GM23248 (cell line): ENCODE results near the gene TFAP2D. TPM values are rescaled to one million over a fixed set of nuclear protein-coding genes. Genes with fewer than 3 reads are reported as not detected.
A peak's percentile ranks its signal among the peaks of the same experiment; 100 is the strongest.

Source experiments
- DNase-seq: peaks from one replicate; pipeline ENCODE4 v3.0.0-alpha.2; 2015
- H2AFZ ChIP-seq: fragments of 200-600 bp; sonication (generic); 2 replicates; pipeline ENCODE4 v1.6.1; 2016; ENCODE audit warnings: antibody characterized with exemption
- H3F3A ChIP-seq: fragments of 200-600 bp; sonication (generic); 2 replicates; pipeline ENCODE4 v1.6.1; 2016; ENCODE audit warnings: mild to moderate bottlenecking, antibody characterized with exemption, mixed run types; ENCODE audit not compliant: insufficient read depth
- H3K27ac ChIP-seq: fragments of 200-600 bp; sonication (generic); 2 replicates; pipeline ENCODE4 v1.5.1; 2016; ENCODE audit warnings: mild to moderate bottlenecking
- H3K27me3 ChIP-seq: fragments of 200-600 bp; sonication (generic); replicated peaks from 2 replicates; pipeline ENCODE4 v1.6.1; 2016; ENCODE audit warnings: mild to moderate bottlenecking; ENCODE audit not compliant: insufficient read depth
- H3K36me3 ChIP-seq: fragments of 200-600 bp; sonication (generic); 2 replicates; pipeline ENCODE4 v1.6.1; 2016; ENCODE audit warnings: low read depth, mild to moderate bottlenecking
- H3K4me1 ChIP-seq: fragments of 200-600 bp; sonication (generic); 2 replicates; pipeline ENCODE4 v1.6.1; 2016; ENCODE audit warnings: mild to moderate bottlenecking; ENCODE audit not compliant: insufficient read depth
- H3K4me2 ChIP-seq: fragments of 200-600 bp; sonication (generic); one replicate; pipeline ENCODE4 v1.6.1; 2016; ENCODE audit warnings: mild to moderate bottlenecking; ENCODE audit not compliant: unreplicated experiment
- H3K4me3 ChIP-seq: fragments of 200-600 bp; sonication (generic); 2 replicates; pipeline ENCODE4 v1.5.1; 2016; ENCODE audit warnings: mild to moderate bottlenecking
- H3K79me2 ChIP-seq: fragments of 200-600 bp; sonication (generic); 2 replicates; pipeline ENCODE4 v1.6.1; 2016; ENCODE audit warnings: mild to moderate bottlenecking; ENCODE audit not compliant: insufficient read depth
- H3K9ac ChIP-seq: fragments of 200-600 bp; sonication (generic); 2 replicates; pipeline ENCODE4 v1.6.1; 2016; ENCODE audit warnings: mild to moderate bottlenecking
- H3K9me2 ChIP-seq: fragments of 200-600 bp; sonication (generic); 2 replicates; pipeline ENCODE4 v1.6.1; 2016; ENCODE audit warnings: mixed run types, mild to moderate bottlenecking, moderate library complexity; ENCODE audit not compliant: insufficient read depth
- H3K9me3 ChIP-seq: fragments of 200-600 bp; sonication (generic); one replicate; pipeline ENCODE4 v1.6.1; 2017; ENCODE audit warnings: low read depth
- H4K20me1 ChIP-seq: fragments of 200-600 bp; sonication (generic); 2 replicates; pipeline ENCODE4 v1.6.0; 2016; ENCODE audit not compliant: insufficient read depth
- EZH2 ChIP-seq: fragments of 200-600 bp; sonication (generic); IDR thresholded peaks from 2 replicates; pipeline ENCODE4 v1.6.1; 2018; ENCODE audit warnings: antibody characterized with exemption, mild to moderate bottlenecking; ENCODE audit not compliant: insufficient read depth, poor library complexity, severe bottlenecking
- EZH2phosphoT487 ChIP-seq: fragments of 200-600 bp; sonication (generic); IDR thresholded peaks from 2 replicates; pipeline ENCODE4 v1.6.1; 2018; ENCODE audit warnings: antibody characterized with exemption, moderate library complexity, mild to moderate bottlenecking, low read depth; ENCODE audit not compliant: insufficient read depth
- WGBS, 2 experiments: methylation state at CpG; one replicate each; pipeline ENCODE4 v1.1.6; 2015 to 2017; ENCODE audit warnings: low lambda C conversion rate in 2 of 2, low coverage in 1 of 2; ENCODE audit errors: missing lambda C conversion rate in 2 of 2; 5-methylcytosine and 5-hydroxymethylcytosine counted together
- in situ Hi-C: fragments of 300-500 bp; cut with MboI; formaldehyde crosslinking; loops from 2 replicates; pipeline ENCODE4 v1.15.0; 2020
- polyA plus RNA-seq: library from polyadenylated mRNA; unstranded; fragments of >200 nt; fragmentation: Nextera tagmentation; extraction: Ambion mirVana; gene quantifications from 2 replicates; pipeline ENCODE4 v1.2.1, GENCODE V29; 2016
- total RNA-seq: library from RNA; depleted of rRNA; stranded (reverse); fragments of >200 nt; shearing (Covaris generic); gene quantifications from 2 replicates; pipeline ENCODE4 v1.2.3, GENCODE V29; 2014

The TFAP2D gene
- total and polyA plus RNA-seq, 2 experiments from 2014 or later = not detected

DNA sequence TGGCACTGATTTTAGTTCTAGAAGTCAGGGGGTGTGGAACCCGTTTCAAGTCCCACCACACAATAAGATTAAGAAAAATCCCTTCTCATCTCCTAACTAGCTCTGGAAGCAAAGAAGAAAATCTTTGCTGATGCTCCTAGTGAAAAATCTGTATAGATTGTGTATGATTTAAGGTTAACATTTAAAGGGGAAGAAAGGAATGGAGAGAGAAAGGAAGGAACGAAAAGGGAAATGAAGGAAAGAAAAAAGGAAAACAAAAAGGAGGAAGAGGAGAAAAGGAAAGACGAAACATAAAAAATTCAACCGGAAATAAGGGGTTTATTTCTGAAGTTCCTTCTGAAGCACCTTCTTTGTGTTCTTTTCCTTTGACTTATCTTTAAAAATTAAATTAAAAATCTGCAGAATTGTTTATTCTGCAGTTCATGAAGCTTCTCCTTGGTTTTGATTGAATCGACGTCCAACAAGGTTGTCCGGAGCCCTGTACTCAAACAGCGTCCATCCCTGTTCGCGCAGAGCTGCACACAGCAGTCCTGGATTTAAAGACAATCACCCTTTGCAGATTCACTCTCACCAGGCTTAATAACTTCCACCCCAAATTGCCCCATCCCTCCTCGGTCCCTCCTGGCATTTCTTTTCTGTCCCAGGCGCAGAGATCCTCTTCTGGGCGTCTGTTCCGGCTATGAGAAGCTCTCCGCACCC lies 103.8 kb downstream of the TFAP2D start:
- Histone ChIP-seq H3K27me3 (peaks cover 51% of the 10 kb centered on the region), H3K4me1 (no peaks in the 10 kb centered on the region), H4K20me1 (no peaks in the 10 kb centered on the region), H3F3A (no peaks in the 10 kb centered on the region), H3K36me3 (no peaks in the 10 kb centered on the region), H3K9me3 (no peaks in the 10 kb centered on the region), H2AFZ (no peak overlapping the region), H3K4me3 (no peak overlapping the region), H3K9ac (no peak overlapping the region), H3K27ac (no peak overlapping the region), H3K4me2 (no peak overlapping the region), H3K9me2 (no peaks in the 10 kb centered on the region), H3K79me2 (no peaks in the 10 kb centered on the region)
- TF ChIP-seq EZH2phosphoT487 = no peak
- no peak for TF ChIP-seq EZH2
- WGBS, 2 experiments = 24 to 34% methylated on average over 15 of the region's 15 CpGs
- DNase-seq = no peak
- in situ Hi-C loops = loop anchor here (10.0 kb wide), 1 partner anchor 1148 kb away; no protein-coding TSS in a partner anchor

DNA sequence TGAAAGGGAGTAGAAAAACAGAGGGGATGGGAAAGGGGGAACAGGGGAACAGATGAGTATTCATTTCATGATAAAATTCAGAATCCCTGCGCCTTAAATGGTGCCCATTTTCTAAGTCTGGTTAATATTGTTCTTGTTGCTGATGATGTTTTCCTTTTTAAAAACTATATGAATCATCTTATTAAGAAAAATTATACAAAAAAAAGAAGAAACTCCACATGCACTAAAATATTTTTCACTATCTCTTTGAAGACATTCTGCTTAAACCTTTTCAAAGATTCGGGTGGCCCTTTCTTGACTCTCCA lies 104.3 kb downstream of the TFAP2D start:
- Histone ChIP-seq H3K4me2 (no peak overlapping the region), H3K4me3 (no peak overlapping the region), H4K20me1 (no peaks in the 10 kb centered on the region), H3K36me3 (no peaks in the 10 kb centered on the region), H3K27me3 (peaks cover 56% of the 10 kb centered on the region), H3F3A (no peaks in the 10 kb centered on the region), H3K27ac (no peak overlapping the region), H2AFZ (no peak overlapping the region), H3K9ac (no peak overlapping the region), H3K79me2 (no peaks in the 10 kb centered on the region), H3K4me1 (no peaks in the 10 kb centered on the region), H3K9me2 (no peaks in the 10 kb centered on the region), H3K9me3 (no peaks in the 10 kb centered on the region)
- TF ChIP-seq EZH2phosphoT487 = no peak
- TF ChIP-seq EZH2 = no peak
- in situ Hi-C loops = loop anchor here (10.0 kb wide), 1 partner anchor 1147 kb away; no protein-coding TSS in a partner anchor
- DNase-seq = no peak
- 18 to 22% methylated on average over 2 of the region's 2 CpGs for WGBS, 2 experiments

DNA sequence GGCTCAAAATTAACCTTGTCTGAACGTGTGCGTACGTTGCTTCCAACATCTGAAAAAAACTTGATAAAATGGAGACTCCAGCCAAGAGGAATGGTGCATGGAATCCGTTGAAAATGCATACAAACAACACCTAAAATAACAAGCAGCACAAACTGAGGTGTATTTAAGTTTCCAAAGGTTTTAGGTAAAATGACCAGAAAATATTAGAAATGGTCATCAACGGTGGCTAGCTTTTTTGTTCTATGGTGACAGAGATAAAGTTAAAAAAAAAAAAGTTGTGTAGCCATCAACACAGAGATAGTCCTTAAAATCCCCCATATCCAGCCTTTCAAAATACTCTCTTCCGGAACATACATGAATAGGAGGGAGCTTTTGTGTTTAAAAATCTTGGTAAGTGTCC lies 104.7 kb downstream of the TFAP2D start:
- in situ Hi-C loops = loop anchor here (10.0 kb wide), 1 partner anchor 1147 kb away; no protein-coding TSS in a partner anchor
- peaks cover 60% of the 10 kb centered on the region for H3K27me3 ChIP-seq
- no peaks in the 10 kb centered on the region for H3K79me2 ChIP-seq

DNA sequence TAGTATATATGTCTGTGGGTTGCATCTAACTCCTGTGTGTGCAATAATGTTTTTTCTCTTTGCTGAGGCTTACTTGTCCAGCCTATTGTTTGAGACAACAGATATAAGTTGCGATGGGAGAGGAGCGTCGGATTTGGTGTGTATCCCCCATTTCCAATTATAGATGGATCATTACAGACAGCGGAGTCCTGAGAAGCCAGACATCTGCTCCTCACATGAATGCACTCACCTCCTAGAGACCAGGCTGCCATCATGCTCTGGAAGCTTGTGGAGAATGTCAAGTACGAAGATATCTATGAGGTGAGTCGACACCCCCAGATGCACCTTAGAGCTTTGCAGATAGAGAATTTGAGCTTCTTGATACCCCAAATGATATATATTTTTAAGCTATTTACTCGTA lies 105.3 kb downstream of the TFAP2D start, which contains the start of gene TFAP2B:
Gene TFAP2B (plus strand): TSS at position 199 of the 400 bp plus-strand sequence. CDS start 21 bp downstream, at position 220.
- Histone ChIP-seq H3K9ac (no peak within 1 kb of the TSS), H3K4me3 (peak within 1 kb of the TSS; percentile 23; the same call in 1 of the 2 replicates), H2AFZ (peak within 1 kb of the TSS; percentile 0; the same call in 1 of the 2 replicates), H3K27me3 (peaks cover 65% of the 10 kb centered on the region), H3K4me2 (peak within 1 kb of the TSS; percentile 28), H3K9me3 (no peaks in the 10 kb centered on the region), H3K79me2 (no peaks in the 10 kb centered on the region), H3F3A (no peaks in the 10 kb centered on the region), H3K4me1 (no peaks in the 10 kb centered on the region), H4K20me1 (no peaks in the 10 kb centered on the region), H3K9me2 (no peaks in the 10 kb centered on the region), H3K27ac (no peak within 1 kb of the TSS), H3K36me3 (no peaks in the 10 kb centered on the region)
- TF ChIP-seq EZH2 (peak; percentile 35), EZH2phosphoT487 (no peak)
- 12 to 15% methylated on average over 7 of the region's 7 CpGs for WGBS, 2 experiments
- in situ Hi-C loops = loop anchor here (10.0 kb wide), 1 partner anchor 1146 kb away; no protein-coding TSS in a partner anchor
- DNase-seq = no peak

More for the DNA sequence above, 104.7 kb downstream of the TFAP2D start:
- DNase-seq = no peak
- no peaks in the 10 kb centered on the region for H3K9me2 ChIP-seq
- H3K9me3 ChIP-seq = no peaks in the 10 kb centered on the region
- no peak overlapping the region for H3K4me2 ChIP-seq
- H3K4me3 ChIP-seq = no peak overlapping the region
- no peak overlapping the region for H3K27ac ChIP-seq
- H3F3A ChIP-seq = no peaks in the 10 kb centered on the region
- TF ChIP-seq EZH2phosphoT487 (no peak), EZH2 (peak; percentile 7)
- WGBS, 2 experiments = 19 to 22% methylated on average over 6 of the region's 6 CpGs
- H3K9ac ChIP-seq = no peak overlapping the region
- no peaks in the 10 kb centered on the region for H3K4me1 ChIP-seq
- H2AFZ ChIP-seq = no peak overlapping the region
- H4K20me1 ChIP-seq = no peaks in the 10 kb centered on the region
- H3K36me3 ChIP-seq = no peaks in the 10 kb centered on the region
